ENCODE measurements around the gene LGALS13.
"Not testable (repeated sequence)": the region's sequence is repeated elsewhere in the genome, so short reads cannot be mapped to it uniquely, and the experiment has no call there.

Gene LGALS13

GRCh38 chr19:39623946-39624345 lies 21.6 kb downstream of the LGALS13 start:
- DNase-seq = no peak

- DNase-seq = not testable (repeated sequence)
Observed at GRCh38 chr19:39627631-39628030, 25.3 kb downstream of the LGALS13 start.

- DNase-seq = no peak
Observed at GRCh38 chr19:39631178-39631577, 28.9 kb downstream of the LGALS13 start.

DNA sequence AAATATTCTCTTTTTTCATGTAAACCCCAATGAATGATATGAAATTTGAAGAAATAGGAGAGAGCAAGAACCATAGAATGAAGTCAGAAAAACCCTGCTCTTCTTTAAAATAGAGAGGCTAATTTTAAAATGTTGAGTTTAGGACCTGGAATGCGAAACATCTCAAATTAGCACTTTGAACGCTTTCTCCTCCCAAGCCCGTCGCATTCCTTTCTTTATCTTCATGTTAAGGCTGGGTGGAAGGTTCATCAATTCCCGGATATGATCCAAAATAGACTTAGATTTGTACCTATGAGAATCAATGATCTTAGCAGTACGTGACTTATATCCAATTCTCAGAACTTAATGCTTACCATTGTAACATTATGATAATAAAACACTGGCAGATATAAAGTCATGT lies 29.3 kb downstream of the LGALS13 start:
- DNase-seq = no peak

- DNase-seq = no peak
Observed at GRCh38 chr19:39637891-39638290, 35.6 kb downstream of the LGALS13 start.

DNA sequence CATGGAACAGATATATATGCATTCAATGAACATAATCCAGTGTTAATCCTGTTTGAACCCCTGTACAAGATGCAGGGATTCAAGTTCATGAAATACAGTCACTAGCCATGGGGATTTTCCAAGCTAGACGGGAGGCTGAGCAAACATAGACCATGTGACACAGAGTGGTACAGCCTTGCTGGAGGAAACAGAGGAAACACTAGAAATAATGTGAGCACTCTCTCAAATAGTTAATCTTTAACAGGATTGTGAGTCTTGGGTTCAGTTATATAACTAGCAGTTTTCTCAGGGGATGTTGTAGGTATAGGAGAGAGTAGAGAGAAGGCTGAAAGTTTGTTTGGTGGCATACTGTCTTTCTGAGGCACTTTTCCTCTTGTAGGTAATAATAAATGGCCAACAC lies 39.4 kb downstream of the LGALS13 start:
- DNase-seq = no peak

- DNase-seq = no peak
Observed at GRCh38 chr19:39643591-39643990, 41.3 kb downstream of the LGALS13 start.

- no peak for DNase-seq
Observed at GRCh38 chr19:39645800-39646411, 43.6 kb downstream of the LGALS13 start.

GRCh38 chr19:39647918-39648317 lies 45.6 kb downstream of the LGALS13 start:
- DNase-seq = no peak

DNA sequence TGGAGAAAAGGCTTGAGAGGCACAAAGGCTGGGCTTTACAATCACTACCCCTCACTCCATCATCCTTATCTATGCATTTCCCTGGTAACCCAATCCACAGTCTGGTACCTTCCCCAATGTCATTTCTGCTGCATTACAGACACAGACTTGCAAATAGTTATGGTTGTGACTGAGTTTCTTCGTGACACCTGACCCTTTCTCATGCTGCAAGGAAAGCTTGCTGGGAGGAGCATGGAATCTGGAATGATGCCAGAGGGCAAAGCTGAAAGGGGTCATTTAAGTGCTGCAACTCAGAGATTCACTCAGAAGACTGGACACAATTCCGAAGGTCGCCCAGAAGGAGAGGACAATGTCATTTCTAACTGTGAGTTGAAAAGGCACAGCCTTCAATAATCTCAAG lies 53.3 kb downstream of the LGALS13 start, which contains the start of gene LGALS16:
TSS of gene LGALS16 (plus strand) at position 301 of the 400 bp plus-strand sequence. CDS start at position 350, 49 bp downstream.
- no peak for DNase-seq
